GM12873 (cell line): ENCODE data around the gene RIBC2.
A peak's percentile ranks its signal among the peaks of the same experiment; 100 is the strongest.

ENCODE experiments used
- TF ChIP-seq, protein P1 (sequence below): IDR thresholded peaks from 2 replicates; pipeline ENCODE4 v1.5.1; 2012; ENCODE audit warnings: low read depth, mild to moderate bottlenecking, moderate library complexity, low read length, control low read depth; ENCODE audit not compliant: insufficient read depth; ENCODE audit errors: missing control alignments

RIBC2 gene

DNA sequence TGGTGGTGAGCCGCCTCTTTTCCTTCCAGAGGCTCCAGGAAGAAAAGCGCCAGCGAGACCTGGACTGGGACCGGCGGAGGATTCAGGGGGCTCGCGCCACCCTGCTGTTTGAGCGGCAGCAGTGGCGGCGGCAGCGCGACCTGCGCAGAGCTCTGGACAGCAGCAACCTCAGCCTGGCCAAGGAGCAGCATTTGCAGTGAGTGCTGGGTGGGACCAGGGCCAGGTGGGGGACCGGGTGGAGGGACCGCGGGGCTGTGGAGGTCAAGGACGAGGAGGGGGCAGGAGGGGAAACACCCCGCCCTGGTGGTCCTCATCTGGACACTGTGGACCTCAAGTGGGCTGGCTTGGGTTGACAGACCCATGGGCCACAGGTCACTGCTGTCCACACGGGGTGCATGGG is 17.4 kb downstream of the RIBC2 start:
- TF ChIP-seq, protein P1, sequence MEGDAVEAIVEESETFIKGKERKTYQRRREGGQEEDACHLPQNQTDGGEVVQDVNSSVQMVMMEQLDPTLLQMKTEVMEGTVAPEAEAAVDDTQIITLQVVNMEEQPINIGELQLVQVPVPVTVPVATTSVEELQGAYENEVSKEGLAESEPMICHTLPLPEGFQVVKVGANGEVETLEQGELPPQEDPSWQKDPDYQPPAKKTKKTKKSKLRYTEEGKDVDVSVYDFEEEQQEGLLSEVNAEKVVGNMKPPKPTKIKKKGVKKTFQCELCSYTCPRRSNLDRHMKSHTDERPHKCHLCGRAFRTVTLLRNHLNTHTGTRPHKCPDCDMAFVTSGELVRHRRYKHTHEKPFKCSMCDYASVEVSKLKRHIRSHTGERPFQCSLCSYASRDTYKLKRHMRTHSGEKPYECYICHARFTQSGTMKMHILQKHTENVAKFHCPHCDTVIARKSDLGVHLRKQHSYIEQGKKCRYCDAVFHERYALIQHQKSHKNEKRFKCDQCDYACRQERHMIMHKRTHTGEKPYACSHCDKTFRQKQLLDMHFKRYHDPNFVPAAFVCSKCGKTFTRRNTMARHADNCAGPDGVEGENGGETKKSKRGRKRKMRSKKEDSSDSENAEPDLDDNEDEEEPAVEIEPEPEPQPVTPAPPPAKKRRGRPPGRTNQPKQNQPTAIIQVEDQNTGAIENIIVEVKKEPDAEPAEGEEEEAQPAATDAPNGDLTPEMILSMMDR = no peak

- TF ChIP-seq, protein P1 = no peak
Observed at GRCh38 chr22:45434981-45435380, 21.5 kb downstream of the RIBC2 start.

GRCh38 chr22:45435544-45436139 is 22.1 kb downstream of the RIBC2 start:
- TF ChIP-seq, protein P1 = peak; percentile 99

DNA sequence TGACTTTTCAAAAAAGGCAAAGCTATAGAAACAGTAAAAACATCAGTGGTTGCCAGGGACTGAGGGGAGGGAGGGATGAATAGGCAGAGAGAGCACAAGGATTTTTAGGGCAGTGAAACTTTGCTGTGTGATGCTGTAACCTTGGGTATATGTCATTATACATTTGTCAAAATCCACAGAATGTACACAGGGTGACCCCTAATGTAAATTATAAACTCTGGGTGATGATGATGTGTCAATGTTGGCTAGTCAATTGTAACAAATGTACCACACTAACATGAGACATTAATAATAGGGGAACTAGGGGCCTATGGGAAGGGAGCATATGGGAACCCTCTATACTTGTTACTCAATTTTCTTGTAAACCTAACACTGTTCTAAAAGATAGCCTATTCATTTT is 24.8 kb downstream of the RIBC2 start:
- TF ChIP-seq, protein P1 = no peak

GRCh38 chr22:45441138-45441537 is 27.6 kb downstream of the RIBC2 start:
- TF ChIP-seq, protein P1 = peak; percentile 57

- TF ChIP-seq, protein P1 = no peak
Observed at GRCh38 chr22:45442116-45442515, 28.6 kb downstream of the RIBC2 start.

- TF ChIP-seq, protein P1 = no peak
Observed at GRCh38 chr22:45444168-45444567, 30.7 kb downstream of the RIBC2 start.
